HepG2 (cell line): ENCODE results near the gene TMEM107. TPM values are rescaled to one million over a fixed set of nuclear protein-coding genes. Genes with fewer than 3 reads are reported as not detected.

Experiments
- BORCS8-MEF2B ChIP-seq: sonication (generic); formaldehyde crosslinking; IDR thresholded peaks from 2 replicates; pipeline ENCODE4 v1.8.0; 2022; ENCODE audit warnings: mild to moderate bottlenecking, missing genetic modification reagents
- CBX2 ChIP-seq, 2 experiments: fragments of 200-600 bp in 1 of 2; sonication (generic); formaldehyde crosslinking in 1 of 2; IDR thresholded peaks; 2 replicates each; pipeline versions ENCODE4 v1.7.0 to v1.8.1; 2018 to 2022; ENCODE audit warnings: low read depth in 2 of 2, low read length in 1 of 2, mild to moderate bottlenecking in 1 of 2, missing genetic modification reagents in 1 of 2
- CREB1 ChIP-seq, 2 experiments: fragments of 450-650 bp in 1 of 2; IDR thresholded peaks; 2 replicates each; pipeline ENCODE4 v1.6.1; 2016 to 2017; ENCODE audit warnings: control low read depth in 1 of 2, mild to moderate bottlenecking in 1 of 2, missing compliant biosample characterization in 1 of 2, missing genetic modification characterization in 1 of 2
- DR1 ChIP-seq: sonication (generic); formaldehyde crosslinking; IDR thresholded peaks from 2 replicates; pipeline ENCODE4 v1.8.0; 2021; ENCODE audit warnings: mild to moderate bottlenecking, missing genetic modification reagents, inconsistent platforms
- HMG20A ChIP-seq: IDR thresholded peaks from 2 replicates; pipeline ENCODE4 v1.6.1; 2016; ENCODE audit warnings: borderline replicate concordance
- HOXD1 ChIP-seq: sonication (generic); formaldehyde crosslinking; IDR thresholded peaks from 2 replicates; pipeline ENCODE4 v1.5.0; 2020; ENCODE audit warnings: missing genetic modification reagents
- JDP2 ChIP-seq: sonication (generic); formaldehyde crosslinking; IDR thresholded peaks from 2 replicates; pipeline ENCODE4 v1.8.1; 2022; ENCODE audit warnings: missing genetic modification reagents, borderline replicate concordance
- KMT2B ChIP-seq: IDR thresholded peaks from 2 replicates; pipeline ENCODE4 v1.6.1; 2016; ENCODE audit warnings: missing genetic modification reagents, missing compliant biosample characterization
- NCOA5 ChIP-seq: sonication (generic); formaldehyde crosslinking; IDR thresholded peaks from 2 replicates; pipeline ENCODE4 v1.4.0; 2020; ENCODE audit warnings: missing genetic modification reagents
- NFIB ChIP-seq: sonication (generic); formaldehyde crosslinking; IDR thresholded peaks from 2 replicates; pipeline ENCODE4 v1.9.0; 2021; ENCODE audit warnings: missing genetic modification reagents, mild to moderate bottlenecking, borderline replicate concordance
- RARG ChIP-seq: sonication (generic); formaldehyde crosslinking; IDR thresholded peaks from 2 replicates; pipeline ENCODE4 v1.4.0; 2020; ENCODE audit warnings: low read depth, mild to moderate bottlenecking, missing genetic modification reagents
- RELA ChIP-seq: sonication (generic); formaldehyde crosslinking; IDR thresholded peaks from 2 replicates; pipeline ENCODE4 v1.4.0; 2020; ENCODE audit warnings: missing genetic modification reagents
- TAF15 ChIP-seq: fragments of 200-400 bp; formaldehyde crosslinking; IDR thresholded peaks from one replicate; pipeline ENCODE4 v1.6.1; 2018; ENCODE audit warnings: mild to moderate bottlenecking, low read depth, low read length; ENCODE audit not compliant: poor library complexity, severe bottlenecking
- TEAD2 ChIP-seq: sonication (generic); formaldehyde crosslinking; IDR thresholded peaks from 2 replicates; pipeline ENCODE4 v1.9.0; 2021; ENCODE audit warnings: missing genetic modification reagents
- ZBTB38 ChIP-seq: sonication (generic); formaldehyde crosslinking; IDR thresholded peaks from 2 replicates; pipeline ENCODE4 v1.5.1; 2020; ENCODE audit warnings: mild to moderate bottlenecking, missing genetic modification reagents
- ZNF441 ChIP-seq: sonication (generic); formaldehyde crosslinking; IDR thresholded peaks from 2 replicates; pipeline ENCODE4 v1.7.0; 2021; ENCODE audit warnings: missing genetic modification reagents, borderline replicate concordance
- polyA plus RNA-seq, 8 experiments: library from polyadenylated mRNA; depleted of rRNA in 3 of 8; stranded (reverse) in 7 of 8; unstranded in 1 of 8; fragments of >200 nt; fragmentation: Illumina TruSeq in 4 of 8; extraction: Trizol in 4 of 8; gene quantifications; 2 replicates each; pipeline versions ENCODE4 v1.2.1 to v1.2.3, GENCODE V29; 2011 to 2016; ENCODE audit warnings: low read depth in 4 of 8, missing spikeins in 1 of 8, mixed read lengths in 1 of 8; ENCODE audit not compliant: insufficient read depth in 1 of 8
- total RNA-seq, 5 experiments: library from RNA; depleted of rRNA; stranded (reverse); fragments of >200 nt; fragmentation: Illumina TruSeq; extraction: Trizol; gene quantifications; 2 replicates each; pipeline ENCODE4 v1.2.3, GENCODE V29; 2016; ENCODE audit warnings: low read depth in 1 of 5
- TF ChIP-seq, protein P1 (sequence below): sonication (generic); formaldehyde crosslinking; IDR thresholded peaks from 2 replicates; pipeline ENCODE4 v1.9.0; 2021; ENCODE audit warnings: missing genetic modification reagents, borderline replicate concordance
- TF ChIP-seq, protein P2 (sequence below): sonication (generic); formaldehyde crosslinking; IDR thresholded peaks from 2 replicates; pipeline ENCODE4 v1.9.0; 2021; ENCODE audit warnings: missing genetic modification reagents, mild to moderate bottlenecking, borderline replicate concordance
- TF ChIP-seq, protein P3 (sequence below): sonication (generic); formaldehyde crosslinking; IDR thresholded peaks from 2 replicates; pipeline ENCODE4 v1.9.0; 2022; ENCODE audit warnings: missing genetic modification reagents, mild to moderate bottlenecking, borderline replicate concordance
- TF ChIP-seq, protein P4 (sequence below): IDR thresholded peaks from 2 replicates; pipeline ENCODE4 v1.6.1; 2016; ENCODE audit warnings: control low read depth

Gene TMEM107
- total and polyA plus RNA-seq, 2 of the 13 experiments (the other 11 are each of a cell fraction or from before 2014, with no cell fraction given) = 7.2 to 15.3 TPM

DNA sequence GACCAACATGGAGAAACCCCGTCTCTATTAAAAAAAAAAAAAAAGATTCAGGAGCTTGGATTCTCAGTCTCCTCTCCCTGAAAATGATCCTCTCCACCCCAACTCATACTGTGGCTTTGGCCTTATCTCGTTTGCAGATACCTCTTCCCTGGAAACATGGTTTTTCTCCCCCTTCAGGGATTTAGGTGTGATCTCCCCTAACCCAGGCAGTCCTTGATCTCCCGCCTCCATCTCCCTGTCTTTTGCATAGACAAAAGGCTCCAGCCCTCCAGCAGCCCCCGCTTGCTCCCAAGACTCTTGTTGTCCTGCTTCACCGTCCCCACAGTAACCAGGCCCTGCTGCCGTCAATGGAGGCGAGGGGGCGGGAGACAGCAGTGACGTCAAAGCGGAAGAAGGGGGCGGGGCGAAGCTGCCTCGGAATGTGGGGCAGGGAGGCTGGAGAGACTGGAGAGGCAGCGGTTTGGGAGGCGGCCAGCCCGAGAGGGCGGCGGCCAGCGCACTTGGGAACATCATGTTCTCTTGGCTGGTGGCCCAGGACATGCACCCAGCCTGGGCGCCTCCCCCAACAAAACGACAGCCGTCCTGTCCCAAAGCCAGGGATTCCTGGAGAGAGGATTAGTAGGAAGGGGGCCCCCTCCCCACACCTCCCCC is 22.1 kb downstream of the TMEM107 start (continued):
- TF ChIP-seq, protein P1, sequence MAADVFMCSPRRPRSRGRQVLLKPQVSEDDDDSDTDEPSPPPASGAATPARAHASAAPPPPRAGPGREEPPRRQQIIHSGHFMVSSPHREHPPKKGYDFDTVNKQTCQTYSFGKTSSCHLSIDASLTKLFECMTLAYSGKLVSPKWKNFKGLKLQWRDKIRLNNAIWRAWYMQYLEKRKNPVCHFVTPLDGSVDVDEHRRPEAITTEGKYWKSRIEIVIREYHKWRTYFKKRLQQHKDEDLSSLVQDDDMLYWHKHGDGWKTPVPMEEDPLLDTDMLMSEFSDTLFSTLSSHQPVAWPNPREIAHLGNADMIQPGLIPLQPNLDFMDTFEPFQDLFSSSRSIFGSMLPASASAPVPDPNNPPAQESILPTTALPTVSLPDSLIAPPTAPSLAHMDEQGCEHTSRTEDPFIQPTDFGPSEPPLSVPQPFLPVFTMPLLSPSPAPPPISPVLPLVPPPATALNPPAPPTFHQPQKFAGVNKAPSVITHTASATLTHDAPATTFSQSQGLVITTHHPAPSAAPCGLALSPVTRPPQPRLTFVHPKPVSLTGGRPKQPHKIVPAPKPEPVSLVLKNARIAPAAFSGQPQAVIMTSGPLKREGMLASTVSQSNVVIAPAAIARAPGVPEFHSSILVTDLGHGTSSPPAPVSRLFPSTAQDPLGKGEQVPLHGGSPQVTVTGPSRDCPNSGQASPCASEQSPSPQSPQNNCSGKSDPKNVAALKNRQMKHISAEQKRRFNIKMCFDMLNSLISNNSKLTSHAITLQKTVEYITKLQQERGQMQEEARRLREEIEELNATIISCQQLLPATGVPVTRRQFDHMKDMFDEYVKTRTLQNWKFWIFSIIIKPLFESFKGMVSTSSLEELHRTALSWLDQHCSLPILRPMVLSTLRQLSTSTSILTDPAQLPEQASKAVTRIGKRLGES (CRISPR knock-in tag) = no peak
- no peak for TF ChIP-seq NCOA5 (CRISPR knock-in tag)
- TF ChIP-seq KMT2B (CRISPR knock-in tag) = peak; percentile 30; the same call in 1 of the 2 replicates
- peak; percentile 88 for TF ChIP-seq CREB1 (IDR thresholded peaks at IDR 0.05)
- TF ChIP-seq CREB1 (CRISPR knock-in tag; IDR thresholded peaks at IDR 0.05) = peak; percentile 91
- TF ChIP-seq TAF15 = no peak
- TF ChIP-seq, protein P2, sequence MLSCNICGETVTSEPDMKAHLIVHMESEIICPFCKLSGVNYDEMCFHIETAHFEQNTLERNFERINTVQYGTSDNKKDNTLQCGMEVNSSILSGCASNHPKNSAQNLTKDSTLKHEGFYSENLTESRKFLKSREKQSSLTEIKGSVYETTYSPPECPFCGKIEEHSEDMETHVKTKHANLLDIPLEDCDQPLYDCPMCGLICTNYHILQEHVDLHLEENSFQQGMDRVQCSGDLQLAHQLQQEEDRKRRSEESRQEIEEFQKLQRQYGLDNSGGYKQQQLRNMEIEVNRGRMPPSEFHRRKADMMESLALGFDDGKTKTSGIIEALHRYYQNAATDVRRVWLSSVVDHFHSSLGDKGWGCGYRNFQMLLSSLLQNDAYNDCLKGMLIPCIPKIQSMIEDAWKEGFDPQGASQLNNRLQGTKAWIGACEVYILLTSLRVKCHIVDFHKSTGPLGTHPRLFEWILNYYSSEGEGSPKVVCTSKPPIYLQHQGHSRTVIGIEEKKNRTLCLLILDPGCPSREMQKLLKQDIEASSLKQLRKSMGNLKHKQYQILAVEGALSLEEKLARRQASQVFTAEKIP (CRISPR knock-in tag) = no peak
- TF ChIP-seq DR1 (CRISPR knock-in tag) = no peak
- no peak for TF ChIP-seq ZNF441 (CRISPR knock-in tag)
- no peak for TF ChIP-seq RELA (CRISPR knock-in tag)
- TF ChIP-seq BORCS8-MEF2B (CRISPR knock-in tag) = no peak
- TF ChIP-seq HOXD1 (CRISPR knock-in tag) = no peak
- TF ChIP-seq JDP2 (CRISPR knock-in tag) = no peak
- TF ChIP-seq NFIB (CRISPR knock-in tag) = no peak
- TF ChIP-seq ZBTB38 = no peak
- TF ChIP-seq HMG20A (CRISPR knock-in tag) = no peak
- TF ChIP-seq TEAD2 (CRISPR knock-in tag) = no peak
- no peak for TF ChIP-seq CBX2 (IDR thresholded peaks at IDR 0.05; ENCODE audit: low read depth, low read length)
- no peak for TF ChIP-seq CBX2 (CRISPR knock-in tag; IDR thresholded peaks at IDR 0.05; ENCODE audit: low read depth)
- TF ChIP-seq RARG = no peak
- TF ChIP-seq, protein P3, sequence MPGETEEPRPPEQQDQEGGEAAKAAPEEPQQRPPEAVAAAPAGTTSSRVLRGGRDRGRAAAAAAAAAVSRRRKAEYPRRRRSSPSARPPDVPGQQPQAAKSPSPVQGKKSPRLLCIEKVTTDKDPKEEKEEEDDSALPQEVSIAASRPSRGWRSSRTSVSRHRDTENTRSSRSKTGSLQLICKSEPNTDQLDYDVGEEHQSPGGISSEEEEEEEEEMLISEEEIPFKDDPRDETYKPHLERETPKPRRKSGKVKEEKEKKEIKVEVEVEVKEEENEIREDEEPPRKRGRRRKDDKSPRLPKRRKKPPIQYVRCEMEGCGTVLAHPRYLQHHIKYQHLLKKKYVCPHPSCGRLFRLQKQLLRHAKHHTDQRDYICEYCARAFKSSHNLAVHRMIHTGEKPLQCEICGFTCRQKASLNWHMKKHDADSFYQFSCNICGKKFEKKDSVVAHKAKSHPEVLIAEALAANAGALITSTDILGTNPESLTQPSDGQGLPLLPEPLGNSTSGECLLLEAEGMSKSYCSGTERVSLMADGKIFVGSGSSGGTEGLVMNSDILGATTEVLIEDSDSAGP (CRISPR knock-in tag) = peak; percentile 59; the same call in 1 of the 2 replicates
- TF ChIP-seq, protein P4, sequence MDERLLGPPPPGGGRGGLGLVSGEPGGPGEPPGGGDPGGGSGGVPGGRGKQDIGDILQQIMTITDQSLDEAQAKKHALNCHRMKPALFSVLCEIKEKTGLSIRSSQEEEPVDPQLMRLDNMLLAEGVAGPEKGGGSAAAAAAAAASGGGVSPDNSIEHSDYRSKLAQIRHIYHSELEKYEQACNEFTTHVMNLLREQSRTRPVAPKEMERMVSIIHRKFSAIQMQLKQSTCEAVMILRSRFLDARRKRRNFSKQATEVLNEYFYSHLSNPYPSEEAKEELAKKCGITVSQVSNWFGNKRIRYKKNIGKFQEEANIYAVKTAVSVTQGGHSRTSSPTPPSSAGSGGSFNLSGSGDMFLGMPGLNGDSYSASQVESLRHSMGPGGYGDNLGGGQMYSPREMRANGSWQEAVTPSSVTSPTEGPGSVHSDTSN = no peak
